GM18951 (cell line): Measurements from ENCODE around the gene GRHPR.
"Not testable (repeated sequence)": the region's sequence is repeated elsewhere in the genome, so short reads cannot be mapped to it uniquely, and the experiment has no call there.

Source experiments
- POLR2A ChIP-seq: IDR thresholded peaks from 4 replicates; pipeline ENCODE4 v1.6.1; 2011; ENCODE audit warnings: mild to moderate bottlenecking; ENCODE audit not compliant: insufficient read length, insufficient read depth; ENCODE audit errors: extremely low read depth
- in situ Hi-C: fragments of 300-500 bp; cut with MboI; formaldehyde crosslinking; loops from one replicate; pipeline ENCODE4 v1.12.0; 2022; ENCODE audit warnings: low sequenced_read_pairs, mixed read lengths, inconsistent platforms; ENCODE audit not compliant: unreplicated experiment

GRHPR gene

GRCh38 chr9:37453827-37454226 lies 31.3 kb downstream of the GRHPR start:
- in situ Hi-C loops, result no loop called here
- no peak for TF ChIP-seq POLR2A

- in situ Hi-C loops, result no loop called here
Observed at GRCh38 chr9:37454238-37454637, 31.7 kb downstream of the GRHPR start.

GRCh38 chr9:37455884-37456647 lies 33.6 kb downstream of the GRHPR start:
- TF ChIP-seq POLR2A, result no peak
- in situ Hi-C loops, result no loop called here

More at GRCh38 chr9:37454238-37454637, 31.7 kb downstream of the GRHPR start:
- no peak for TF ChIP-seq POLR2A

- TF ChIP-seq POLR2A, result no peak
- in situ Hi-C loops, result no loop called here
Observed at GRCh38 chr9:37456817-37457216, 34.3 kb downstream of the GRHPR start.

DNA sequence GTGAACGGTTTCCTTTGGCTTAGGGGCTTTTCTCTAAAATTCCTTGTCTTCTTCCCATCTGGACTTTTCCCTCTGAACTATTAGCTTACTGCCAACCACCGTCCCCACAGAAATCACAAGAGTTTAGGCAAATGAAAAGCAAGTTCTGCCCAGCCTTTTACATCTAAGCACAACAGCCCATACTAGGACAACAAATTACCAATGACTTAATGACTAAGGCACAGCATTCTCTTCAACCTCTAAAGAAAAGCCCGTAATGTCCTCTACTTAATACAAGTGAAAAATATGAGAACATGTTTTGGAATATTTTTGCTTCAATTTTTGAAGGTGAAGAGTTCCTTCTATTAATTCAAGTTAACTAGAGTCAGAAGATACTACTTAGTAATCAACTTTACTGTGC lies 41.5 kb downstream of the GRHPR start:
- no peak for TF ChIP-seq POLR2A
- in situ Hi-C loops, result no loop called here

- TF ChIP-seq POLR2A, result peak; percentile 58
Observed at GRCh38 chr9:37464426-37465248, 42.1 kb downstream of the GRHPR start.

GRCh38 chr9:37465249-37466036 lies 42.9 kb downstream of the GRHPR start, which contains the start of gene ZBTB5:
Gene ZBTB5 (minus strand): TSS chr9:37465450. CDS start chr9:37442551, 22,899 bp downstream.
- peak; percentile 62 for TF ChIP-seq POLR2A
- in situ Hi-C loops, result no loop called here

More at GRCh38 chr9:37464426-37465248, 42.1 kb downstream of the GRHPR start:
- in situ Hi-C loops, result no loop called here

GRCh38 chr9:37466037-37466709 lies 43.7 kb downstream of the GRHPR start:
- peak; percentile 46 for TF ChIP-seq POLR2A
- in situ Hi-C loops, result no loop called here

DNA sequence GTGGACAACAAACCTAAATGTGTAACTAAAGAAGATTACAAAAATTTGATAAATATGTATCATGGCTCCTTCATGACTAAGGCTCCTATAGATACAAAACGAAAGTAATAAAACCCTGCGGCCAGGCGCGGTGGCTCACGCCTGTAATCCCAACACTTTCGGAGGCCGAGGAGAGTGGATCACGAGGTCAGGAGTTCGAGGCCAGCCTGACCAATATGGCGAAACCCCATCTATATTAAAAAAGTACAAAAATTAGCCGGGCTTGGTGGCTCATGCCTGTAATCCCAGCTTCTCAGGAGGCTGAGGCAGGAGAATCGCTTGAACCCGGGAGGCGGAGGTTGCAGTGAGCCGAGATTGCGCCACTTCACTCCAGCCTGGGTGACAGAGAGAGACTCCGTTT lies 45.0 kb downstream of the GRHPR start:
- in situ Hi-C loops, result not testable (repeated sequence)

DNA sequence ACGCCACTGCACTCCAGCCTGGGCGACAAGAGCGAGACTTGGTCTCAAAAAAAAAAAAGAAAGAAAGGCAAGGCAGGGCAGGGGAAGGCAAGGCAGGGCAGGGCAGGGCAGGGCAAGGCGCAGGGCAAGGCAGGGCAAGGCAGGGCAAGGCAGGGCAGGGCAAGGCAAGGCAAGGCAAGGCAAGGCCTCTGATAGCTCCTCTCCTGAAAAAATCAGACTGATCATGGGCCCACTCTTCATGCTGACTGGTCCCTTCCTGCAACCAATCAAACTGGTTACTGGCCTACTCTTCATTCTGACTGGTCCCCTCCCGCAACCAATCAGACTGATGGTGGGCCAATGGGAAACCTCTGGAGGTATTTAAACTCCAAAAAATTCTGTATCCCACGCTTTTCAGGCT lies 46.1 kb downstream of the GRHPR start:
- no peak for TF ChIP-seq POLR2A
- in situ Hi-C loops, result no loop called here

DNA sequence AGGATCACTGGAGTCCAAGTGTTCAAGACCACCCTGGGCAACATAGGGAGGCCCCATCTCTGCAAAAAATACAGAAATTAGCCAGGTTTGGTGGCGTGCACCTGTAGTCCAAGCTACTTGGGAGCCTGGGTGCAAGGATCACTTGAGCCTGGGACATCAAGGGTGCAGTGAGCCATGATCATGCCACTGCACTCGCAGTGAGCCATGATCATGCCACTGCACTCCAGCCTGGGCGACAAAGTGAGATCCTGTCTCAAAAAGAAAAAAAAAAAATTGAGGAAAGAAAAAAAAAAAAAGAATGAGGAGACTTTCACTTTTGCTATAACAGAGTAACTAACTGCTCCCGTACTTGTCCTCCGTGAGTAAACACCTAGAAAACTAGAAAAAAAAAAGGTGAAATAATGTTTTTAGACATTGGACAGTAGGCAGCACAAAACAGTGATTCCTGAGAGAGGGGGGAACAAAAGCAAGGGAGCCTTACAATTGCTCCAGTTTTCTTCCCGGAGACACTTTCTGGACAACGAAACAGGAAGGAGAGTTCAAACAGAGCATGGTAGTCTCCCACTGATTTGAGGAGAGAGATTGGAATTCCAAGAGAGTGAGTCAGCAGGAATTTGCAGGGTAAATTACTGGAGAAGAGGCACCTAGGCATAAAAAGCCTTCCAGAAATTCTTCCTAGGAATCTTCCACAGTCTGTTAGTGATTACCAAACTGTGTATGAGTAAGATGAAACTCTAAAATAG lies 49.6 kb downstream of the GRHPR start:
- TF ChIP-seq POLR2A, result no peak
- in situ Hi-C loops, result no loop called here

DNA sequence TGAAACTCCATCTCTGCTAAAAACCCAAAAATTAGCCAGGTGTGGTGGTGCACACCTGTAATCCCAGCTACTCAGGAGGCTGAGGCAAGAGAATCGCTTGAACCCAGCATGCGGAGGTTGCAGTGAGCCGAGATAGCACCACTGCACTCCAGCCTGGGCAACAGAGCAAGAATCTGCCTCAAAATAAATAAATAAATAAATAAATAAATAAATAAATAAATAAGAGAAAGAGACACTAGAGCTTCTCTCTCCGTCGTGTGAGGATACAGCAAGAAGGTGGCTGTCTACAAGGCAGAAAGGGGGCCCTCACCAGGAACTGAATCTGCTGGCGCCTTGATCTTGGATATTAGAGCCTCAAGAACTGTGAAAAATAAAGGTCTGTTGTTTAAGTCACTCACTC lies 51.5 kb downstream of the GRHPR start:
- in situ Hi-C loops, result not testable (repeated sequence)

- in situ Hi-C loops, result no loop called here
- TF ChIP-seq POLR2A, result no peak
Observed at GRCh38 chr9:37474438-37474837, 51.9 kb downstream of the GRHPR start.
